ENCODE results near the gene DNAH11. TPM values are rescaled to one million over a fixed set of nuclear protein-coding genes. Genes with fewer than 3 reads are reported as not detected.

The DNAH11 gene
- total and polyA plus RNA-seq, 2 of the 8 experiments (the other 6 are each of a cell fraction or from before 2014, with no cell fraction given): 1.8 to 4.9 TPM

GRCh38 chr7:21572331-21573313, 29.8 kb downstream of the DNAH11 start (continued):
- TF ChIP-seq CHD7 (IDR thresholded peaks at IDR 0.05; ENCODE audit: insufficient replicate concordance, low read length): no peak
- TF ChIP-seq ATF3 (IDR thresholded peaks at IDR 0.05; ENCODE audit: insufficient read depth, low read depth, low read length): no peak
- no peak for TF ChIP-seq SAP30 (IDR thresholded peaks at IDR 0.05; ENCODE audit: insufficient read depth, insufficient replicate concordance, low read length)
- TF ChIP-seq CTBP2 (IDR thresholded peaks at IDR 0.05; ENCODE audit: borderline replicate concordance, insufficient read depth, insufficient read length, low read length): no peak
- TF ChIP-seq SRF (IDR thresholded peaks at IDR 0.05; ENCODE audit: low read depth, low read length): no peak
